GM10847 (cell line): ENCODE results near the gene NOP14.

Source experiments
- POLR2A ChIP-seq: IDR thresholded peaks from 2 replicates; pipeline ENCODE4 v1.6.1; 2011; ENCODE audit not compliant: insufficient read length; ENCODE audit errors: extremely low read depth

Gene NOP14

DNA sequence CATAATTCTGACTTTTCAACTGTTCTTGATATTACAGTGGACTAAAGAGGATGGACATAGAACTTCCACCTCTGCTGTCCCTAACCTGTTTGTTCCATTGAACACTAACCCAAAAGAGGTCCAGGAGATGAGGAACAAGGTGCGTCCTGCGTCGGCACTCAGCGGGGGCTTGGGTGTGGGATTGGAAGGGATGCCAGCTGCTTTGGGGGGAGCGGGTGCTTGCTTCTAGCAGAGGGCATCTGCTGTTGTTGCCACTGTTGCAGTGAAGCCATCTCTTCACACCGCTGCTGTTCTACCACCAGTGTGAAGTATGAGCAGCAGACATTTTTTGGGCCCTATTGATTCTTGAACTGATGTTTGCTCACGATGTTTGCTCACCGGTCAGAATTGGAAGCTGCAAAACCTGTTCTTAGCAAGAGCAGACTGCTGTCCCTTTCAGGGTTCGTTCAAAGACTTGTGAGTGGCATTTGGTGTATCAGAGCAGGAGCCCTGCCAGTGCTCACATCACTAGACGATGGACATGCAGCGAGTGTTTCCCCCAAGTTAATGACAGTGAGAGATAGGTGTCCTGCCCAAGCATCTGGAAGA lies 55.4 kb downstream of the NOP14 start:
- TF ChIP-seq POLR2A = no peak

DNA sequence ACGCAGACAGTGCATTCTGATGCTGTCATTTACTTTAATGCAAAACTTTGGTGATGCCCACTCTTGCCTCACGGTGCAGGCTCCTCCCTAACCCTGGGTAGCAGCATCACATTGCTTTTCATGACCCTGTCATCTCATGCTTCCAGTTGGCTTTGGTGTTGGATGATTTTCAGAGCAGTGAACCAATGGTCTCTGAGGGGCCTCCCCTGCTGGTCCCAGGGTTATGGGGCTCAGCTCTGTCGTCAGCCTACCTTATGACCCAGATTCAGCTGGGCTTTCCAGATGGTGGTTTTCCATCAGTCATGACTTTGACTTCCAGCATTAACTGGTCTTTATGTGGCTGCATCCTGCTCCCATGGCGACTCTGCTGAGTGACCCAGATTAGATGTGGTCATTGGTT lies 56.0 kb downstream of the NOP14 start:
- no peak for TF ChIP-seq POLR2A

DNA sequence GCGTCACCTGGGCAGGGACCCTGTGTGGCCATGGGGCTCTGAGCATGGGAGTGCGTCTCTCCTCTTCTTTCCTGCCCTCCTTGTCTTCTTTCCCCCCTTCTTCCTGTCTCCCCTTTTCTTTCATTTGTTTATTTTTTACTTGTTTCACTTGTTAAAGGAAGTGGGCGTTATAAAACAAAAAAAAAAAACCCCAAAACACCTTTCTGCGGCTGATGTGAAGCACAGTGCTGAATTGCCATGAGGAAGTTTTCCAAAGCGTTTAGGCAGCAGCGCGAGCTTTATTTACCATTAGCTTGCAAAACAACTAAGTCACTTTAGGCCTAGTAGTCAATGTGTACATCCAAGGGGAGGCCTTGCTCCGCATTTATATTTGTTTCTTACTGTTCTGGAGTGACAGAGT lies 57.0 kb downstream of the NOP14 start:
- TF ChIP-seq POLR2A = no peak

DNA sequence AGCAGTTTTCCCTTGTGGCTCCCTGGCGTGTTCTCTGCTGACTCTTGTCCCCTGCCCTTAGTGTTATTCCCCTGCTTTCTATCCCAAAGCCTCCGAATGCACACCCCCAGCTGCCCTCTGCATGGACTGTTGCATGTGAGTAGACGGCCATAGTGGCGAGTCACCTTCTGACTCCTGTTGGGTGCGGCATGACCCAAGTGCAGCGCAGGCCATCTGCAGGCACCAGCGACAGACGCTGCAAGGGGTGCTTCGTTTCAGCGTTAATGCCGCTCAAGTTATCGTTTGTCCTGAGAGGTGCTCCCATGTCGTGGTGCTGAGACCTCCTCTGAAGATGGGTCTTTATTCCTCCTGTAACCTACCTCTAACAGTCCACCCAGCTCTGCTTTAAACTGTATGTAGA lies 57.7 kb downstream of the NOP14 start:
- TF ChIP-seq POLR2A = no peak

GRCh38 chr4:2902126-2902525 lies 61.1 kb downstream of the NOP14 start:
- TF ChIP-seq POLR2A = no peak

DNA sequence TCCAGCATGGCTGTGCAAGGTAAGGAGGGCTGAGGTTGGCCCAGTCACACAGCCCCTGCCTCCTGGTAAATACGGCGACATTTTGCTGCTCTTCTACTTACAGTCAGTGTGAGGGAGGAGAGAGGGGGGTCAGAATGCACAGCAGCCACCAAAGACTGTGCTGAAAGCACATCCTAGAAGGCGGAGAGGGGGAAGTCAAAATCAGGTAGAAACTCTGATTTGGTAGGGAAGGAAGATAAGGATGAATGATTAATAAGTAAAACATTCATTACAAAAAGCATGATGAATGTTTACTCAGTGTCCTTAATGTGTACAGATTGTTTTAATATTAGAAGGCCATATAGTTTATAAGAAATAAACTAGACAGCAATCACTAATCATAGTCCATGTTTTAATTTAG lies 62.0 kb downstream of the NOP14 start:
- no peak for TF ChIP-seq POLR2A

- no peak for TF ChIP-seq POLR2A
Measured at GRCh38 chr4:2900741-2901140, 62.5 kb downstream of the NOP14 start.

DNA sequence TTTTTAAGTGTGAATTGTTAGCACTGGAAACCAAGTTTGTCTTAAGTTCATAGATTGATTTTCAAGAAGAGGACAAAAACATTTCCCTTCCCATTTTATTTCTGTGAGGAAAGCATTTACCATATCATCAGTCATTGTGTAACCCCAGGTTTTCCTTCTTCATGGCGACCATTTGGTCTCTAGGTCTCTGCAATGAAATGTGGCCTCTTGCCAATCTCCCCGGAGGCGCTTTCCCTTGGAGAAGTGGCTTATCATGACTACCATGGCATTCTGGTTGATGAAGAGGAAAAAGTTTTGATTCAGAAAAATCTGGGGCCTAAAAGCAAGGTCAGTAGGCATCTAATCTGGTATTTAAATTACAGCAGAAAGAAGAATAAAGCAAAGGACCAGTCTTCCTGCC lies 65.2 kb downstream of the NOP14 start:
- no peak for TF ChIP-seq POLR2A

GRCh38 chr4:2893772-2894171 lies 69.4 kb downstream of the NOP14 start:
- TF ChIP-seq POLR2A = no peak

GRCh38 chr4:2891294-2891693 lies 71.9 kb downstream of the NOP14 start:
- no peak for TF ChIP-seq POLR2A

DNA sequence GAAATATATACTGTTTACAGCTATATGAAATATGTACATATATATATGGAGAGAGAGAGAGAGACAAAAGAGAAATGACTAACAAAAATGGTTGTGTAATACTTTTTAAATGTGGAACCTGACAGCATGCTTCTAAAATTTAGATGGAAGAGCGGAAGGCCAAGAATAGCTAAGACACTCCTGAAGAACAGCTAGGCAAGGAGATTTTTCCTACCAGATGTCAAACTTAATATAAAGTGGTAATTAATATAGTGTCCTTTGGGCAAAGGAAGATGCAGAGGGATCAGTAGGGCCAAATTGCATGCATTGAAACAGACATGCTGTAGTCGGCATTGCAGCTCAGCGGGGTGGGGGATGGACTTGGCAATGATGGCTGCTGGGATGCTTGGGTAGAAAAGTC lies 74.3 kb downstream of the NOP14 start:
- TF ChIP-seq POLR2A = no peak
